NCI-H2081 (cell line): Measurements from ENCODE around the gene TOLLIP.
"Not testable (repeated sequence)": the region's sequence is repeated elsewhere in the genome, so short reads cannot be mapped to it uniquely, and the experiment has no call there.

Experiments
- DNase-seq, 2 experiments: peaks; one replicate each; lab custom pipeline; 2025; lab: John Stamatoyannopoulos, UW

TOLLIP gene

DNA sequence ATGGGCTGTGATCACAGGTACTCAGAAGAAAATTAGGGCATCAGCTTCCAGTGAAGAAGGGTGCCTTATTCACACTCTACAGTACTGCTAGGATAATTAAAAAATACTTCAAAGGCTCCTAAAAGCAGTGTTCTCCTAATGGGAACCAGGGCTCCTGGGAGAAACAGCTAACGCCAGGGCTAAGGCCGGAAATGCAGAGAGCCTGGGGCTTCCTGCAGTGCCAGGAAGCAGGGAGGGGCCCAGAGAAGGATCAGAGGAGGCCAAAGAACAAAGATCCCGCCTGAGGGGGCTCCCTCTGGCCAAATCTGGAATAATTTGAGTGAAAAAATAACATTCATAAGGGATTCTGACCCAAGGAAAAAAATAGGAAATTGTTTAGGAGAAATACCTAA lies 27.5 kb downstream of the TOLLIP start:
- no peak for DNase-seq

DNA sequence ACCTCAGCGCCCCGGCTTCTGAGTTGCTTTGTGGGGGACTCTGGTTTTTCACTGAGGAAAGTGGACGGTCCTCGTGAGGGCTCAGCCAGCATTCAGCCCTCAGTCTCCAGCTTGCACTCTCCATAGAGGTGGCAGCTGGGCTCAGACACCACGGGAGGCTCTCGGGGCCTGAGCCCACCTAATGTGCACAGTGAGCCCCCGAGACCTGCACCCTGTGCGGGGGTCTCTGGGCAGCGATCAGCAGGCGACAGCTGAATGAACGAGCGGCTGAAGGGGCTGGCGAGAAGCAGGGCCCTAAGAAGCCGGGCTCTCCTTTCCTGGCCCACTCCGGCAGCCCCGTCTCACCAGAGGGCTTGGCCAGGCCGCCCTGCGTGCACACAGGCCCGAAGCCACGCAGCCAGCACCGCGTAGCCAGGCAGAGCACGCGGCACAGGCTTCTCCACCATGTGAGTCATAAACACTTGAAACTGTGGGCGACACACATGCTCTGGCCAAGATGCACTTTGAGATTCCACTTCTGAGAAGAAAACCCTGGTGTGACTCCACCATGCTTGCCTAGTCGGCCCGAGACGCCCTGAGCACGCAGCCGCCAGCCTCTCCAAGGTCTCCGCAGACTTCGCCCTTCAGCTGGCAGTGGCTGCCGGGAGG lies 28.0 kb downstream of the TOLLIP start:
- no peak for DNase-seq

DNA sequence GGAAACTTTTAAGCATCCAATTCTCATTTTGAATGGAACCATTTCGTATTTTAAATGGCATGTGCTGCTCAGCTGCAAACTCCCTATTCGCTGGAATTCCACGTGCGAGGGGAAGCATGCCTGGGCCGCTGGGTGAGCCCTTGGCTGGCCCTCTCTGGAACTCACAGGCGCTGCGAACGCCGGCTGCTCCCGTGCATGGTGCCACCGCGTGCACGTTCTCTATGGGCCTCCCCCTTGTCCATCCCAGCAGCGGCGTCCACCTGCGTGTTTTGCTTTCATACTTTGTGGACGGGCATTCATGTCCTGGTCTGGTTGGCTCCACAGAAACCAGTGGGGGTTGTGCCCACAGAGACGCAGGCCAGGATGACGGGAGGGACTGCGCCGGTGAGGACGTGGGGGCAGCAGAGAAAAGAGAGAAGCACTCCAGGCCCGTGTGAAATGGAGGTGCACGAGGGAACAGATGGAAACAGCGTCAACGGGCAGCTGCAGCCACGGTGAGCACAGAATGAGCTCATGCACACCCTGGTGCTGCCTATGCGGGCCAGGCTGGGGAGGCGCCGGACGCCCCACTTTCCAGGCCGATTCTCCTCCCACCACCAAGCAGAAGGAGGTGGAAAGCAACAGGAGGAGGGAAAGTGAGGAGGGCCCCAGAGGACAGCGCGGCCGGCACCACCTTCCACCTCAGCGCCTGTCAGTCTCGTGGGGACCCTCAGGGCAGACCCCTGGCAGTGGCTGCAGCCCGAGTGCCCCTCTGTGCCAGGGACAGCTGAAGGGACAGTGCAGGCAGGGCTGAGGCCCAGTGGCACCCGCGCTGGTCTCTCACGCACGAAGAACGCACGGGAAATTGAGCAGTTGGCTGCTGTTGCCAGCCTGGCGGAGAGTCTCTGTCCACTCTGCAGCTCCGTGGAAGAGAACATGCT lies 29.1 kb downstream of the TOLLIP start:
- DNase-seq, result no peak

DNA sequence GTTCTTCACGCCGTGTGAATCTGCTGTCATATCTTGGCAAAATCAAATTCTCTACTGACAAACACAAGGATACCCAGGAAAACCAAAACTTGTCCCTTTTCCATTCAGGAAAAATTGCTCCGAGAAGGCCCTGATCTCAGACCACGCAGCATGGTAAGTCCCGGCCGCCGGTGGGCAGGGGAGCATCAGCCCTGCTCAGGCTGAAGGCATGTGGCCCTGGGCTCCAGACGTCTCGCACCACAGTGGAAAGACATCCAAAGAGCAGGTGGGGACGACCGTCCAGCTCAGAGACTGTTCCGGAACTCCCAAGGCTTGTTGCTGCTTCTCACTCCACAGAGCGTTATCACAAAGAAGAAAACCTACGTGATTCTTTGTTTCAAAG lies 29.8 kb downstream of the TOLLIP start:
- DNase-seq, result no peak

DNA sequence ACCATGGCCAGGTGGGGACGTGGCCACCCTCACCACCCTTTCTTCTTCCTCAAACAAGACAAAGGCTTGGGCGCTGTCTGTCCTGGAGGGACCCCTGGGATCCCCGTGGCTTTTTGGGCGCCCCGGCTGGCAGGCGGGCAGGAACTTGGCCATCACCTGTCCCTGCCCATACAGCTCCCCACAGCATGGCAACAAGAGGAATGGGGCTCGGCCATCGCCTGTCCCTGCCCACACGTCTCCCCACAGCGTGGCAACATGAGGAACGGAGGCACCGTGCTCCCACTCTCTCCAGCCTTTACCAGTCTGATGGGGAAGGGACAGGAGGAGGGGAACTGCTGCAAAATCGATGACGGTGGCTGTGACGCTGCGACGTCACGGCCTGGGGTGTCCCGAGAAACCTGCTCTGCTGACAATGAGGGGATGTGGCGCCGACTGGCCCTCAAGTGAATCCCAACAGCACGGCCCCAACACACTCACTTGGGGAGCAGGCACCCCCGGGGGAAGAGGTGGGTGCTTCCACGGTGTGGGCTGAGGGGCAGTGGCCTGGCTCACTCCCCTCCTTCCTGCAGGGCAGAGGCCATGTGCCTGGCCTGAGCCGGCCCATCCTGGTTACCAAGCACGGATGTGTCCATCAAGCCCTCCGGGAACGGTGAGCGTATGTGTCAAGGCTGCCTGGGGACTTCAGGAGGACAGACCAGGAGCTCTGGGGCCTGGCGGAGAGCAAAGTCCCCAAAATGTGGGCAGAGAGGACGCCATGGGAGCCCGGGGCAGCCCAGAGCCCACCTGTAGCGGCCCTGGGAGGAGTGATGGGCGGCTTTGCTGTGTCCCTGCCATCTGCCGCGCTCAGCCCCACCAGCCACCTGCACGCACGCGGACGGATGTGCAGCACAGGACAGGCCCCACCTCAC lies 30.4 kb downstream of the TOLLIP start:
- DNase-seq, result no peak

DNA sequence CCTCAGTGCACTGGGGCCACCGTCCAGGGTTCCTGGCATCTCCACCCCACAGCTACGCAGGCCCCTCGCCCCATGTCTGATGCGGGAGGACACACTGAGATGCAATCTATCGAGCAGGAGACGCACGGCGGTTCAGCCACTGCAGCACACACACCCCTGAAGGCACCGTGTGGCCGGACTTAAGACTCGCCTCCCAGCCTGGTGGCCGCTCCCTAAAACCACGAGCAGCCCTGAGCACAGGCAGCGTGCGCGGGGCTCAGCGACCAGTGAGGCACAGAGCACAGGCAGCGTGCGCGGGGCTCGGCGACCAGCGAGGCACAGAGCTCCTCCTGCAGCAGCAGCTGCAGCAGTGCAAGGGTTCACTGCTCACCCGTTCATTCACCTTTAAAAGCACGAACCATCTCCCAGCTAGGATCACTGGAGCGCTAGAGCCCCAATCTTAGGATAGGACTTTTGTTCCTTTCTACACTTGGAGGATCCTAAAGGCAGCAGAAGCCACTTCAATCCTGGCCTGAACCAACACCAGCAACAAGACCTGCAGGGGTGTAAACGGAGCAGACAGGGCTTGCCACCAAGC lies 31.4 kb downstream of the TOLLIP start:
- DNase-seq, result no peak

DNA sequence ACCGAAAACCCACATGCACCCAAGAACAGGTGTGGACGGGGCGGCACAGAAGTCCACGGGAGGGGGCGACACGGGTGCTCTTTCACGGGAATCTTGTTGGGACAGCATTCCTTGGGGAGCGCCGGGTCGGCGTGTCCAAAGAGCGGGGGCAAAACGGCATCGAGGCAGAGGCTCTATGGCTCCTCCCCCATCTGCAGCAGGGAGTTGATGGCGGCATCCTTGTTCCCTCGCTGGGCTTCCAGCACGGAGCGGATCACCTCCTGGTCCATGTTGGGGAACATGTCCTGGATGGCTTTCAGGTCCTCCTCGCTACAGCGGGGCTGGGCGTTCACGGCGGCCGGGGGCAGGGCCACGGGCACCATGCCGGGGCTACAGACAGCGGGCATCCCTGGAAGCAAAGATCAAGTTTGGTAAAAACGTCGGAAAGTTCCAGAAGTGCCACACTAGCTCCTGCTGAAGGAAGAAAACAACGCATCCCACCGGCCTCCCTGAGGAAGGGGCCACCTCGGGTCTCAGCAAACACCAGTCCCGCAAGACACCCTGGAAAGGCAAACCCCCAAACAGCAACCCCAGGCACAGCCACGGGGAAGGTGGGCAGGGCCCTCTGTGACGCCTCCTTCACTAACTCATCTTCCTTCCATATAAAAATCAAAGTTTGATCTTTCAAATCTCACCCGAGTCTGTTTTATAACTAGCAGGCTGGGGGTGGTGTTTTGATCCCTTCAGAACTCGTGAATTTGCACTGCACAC lies 32.4 kb downstream of the TOLLIP start:
- no peak for DNase-seq

DNA sequence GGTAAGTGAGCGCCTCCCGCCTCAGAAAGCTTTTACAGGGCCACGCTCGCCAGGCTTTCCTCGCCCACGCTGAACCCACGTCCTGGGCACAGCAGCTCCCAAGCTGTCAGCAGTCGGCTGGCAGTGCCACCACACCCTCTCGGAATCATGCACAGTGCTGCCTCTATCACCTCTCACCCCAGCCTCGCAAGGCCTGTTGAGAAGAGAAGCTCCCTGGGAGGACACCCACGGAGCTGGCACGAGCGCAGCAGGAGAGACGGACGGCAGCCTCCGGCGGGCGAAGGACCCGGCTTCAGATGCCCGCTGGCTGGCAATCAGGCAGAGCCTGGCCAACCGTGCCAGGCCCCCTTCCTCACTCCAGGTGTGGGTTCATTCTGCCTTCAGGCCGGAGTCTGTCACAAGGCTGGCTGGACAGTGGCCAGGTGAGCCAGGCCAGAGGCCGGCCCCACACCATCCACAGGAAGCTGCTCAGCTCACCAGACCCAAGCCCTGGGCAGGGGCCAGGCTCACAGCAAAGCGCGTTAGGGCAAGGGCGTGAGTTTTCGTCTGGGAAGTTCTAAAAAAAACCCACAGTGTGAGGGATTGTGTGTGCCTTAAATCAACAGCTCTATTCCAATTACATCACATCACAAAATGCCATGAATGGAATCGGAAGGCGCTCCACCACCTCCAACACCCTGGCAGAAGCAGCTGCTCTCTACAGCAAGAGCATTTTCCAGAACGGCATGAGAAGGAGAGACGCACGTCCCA lies 33.2 kb downstream of the TOLLIP start:
- DNase-seq, result no peak

DNA sequence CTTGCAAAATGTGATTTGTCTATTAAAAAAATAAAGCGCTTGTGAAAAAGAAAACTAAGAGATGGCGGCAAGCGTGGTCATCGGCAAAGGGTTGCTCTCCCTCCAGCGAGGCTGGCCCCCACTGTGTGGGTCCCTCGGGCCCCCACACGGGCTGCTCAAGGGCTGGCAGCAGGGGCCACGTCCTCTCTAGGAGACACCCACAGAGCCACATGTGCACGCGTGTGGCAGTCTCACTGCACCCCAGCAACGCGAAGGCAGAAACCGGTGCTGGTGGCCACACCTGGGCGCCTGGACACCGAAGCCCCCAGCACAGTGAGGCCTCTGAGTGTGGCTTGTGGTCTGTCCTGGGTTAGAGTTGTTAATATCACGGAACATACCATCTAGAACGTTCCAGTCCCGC lies 34.4 kb downstream of the TOLLIP start:
- DNase-seq, result no peak

DNA sequence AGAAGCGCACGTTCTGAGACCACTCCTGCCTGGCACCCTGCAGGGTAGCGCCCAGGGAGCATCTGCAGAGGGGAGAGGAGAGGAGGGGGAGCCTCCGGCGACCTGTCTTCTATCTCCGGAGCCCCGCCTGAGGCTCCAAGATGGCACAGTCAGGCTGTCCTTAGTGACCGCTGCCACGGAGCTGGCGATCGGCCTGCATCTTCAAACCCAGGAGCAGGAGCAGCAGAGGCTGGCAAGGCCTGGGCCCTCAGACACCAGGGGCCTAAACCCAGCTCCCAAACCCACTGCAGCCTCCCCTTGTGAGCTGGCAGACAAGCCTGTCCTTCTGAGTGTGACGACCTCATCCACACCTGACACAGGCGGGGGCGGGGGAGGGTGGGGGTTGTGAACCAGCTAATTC lies 34.9 kb downstream of the TOLLIP start:
- DNase-seq, result no peak

DNA sequence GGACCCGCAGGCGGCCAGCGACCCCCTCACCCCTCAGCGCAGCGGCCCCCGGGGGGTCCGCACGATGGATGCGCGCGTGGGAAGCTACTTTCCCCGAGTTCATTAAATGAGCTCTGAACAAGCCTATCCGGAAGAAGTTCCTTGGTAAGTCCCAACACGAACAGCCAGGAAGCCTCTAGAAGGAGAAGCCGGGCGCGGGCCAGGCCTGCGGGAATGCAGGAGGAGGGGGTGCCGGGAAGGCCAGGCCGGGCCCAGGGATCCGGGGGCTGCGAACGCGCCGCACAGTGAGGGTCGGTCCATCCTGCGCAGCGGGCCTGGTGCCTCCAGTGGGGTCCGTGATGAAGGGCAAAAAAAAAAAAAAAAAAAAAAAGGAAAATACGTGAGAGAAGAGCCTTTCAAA lies 36.9 kb downstream of the TOLLIP start:
- DNase-seq, result no peak

DNA sequence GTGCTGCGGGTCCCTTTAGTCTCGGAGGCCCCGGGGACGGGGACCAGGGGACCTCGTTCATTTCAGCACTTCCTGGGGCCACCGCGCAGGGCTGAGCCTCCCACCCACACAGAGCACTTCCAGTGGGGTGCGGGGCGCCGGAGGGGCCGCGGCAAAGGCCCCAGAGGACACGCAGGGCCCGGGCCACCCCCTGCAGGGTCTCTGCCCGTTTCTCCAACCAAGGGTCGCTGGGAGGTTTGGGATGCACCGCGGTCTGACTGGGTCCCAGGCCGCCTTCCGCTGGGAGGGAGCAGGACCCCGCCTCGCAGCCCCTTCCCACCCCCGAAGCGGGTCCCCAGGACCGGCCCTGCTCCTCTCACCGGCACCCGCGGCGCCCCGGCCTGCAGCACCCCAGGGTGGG lies 37.5 kb downstream of the TOLLIP start:
- no peak for DNase-seq

DNA sequence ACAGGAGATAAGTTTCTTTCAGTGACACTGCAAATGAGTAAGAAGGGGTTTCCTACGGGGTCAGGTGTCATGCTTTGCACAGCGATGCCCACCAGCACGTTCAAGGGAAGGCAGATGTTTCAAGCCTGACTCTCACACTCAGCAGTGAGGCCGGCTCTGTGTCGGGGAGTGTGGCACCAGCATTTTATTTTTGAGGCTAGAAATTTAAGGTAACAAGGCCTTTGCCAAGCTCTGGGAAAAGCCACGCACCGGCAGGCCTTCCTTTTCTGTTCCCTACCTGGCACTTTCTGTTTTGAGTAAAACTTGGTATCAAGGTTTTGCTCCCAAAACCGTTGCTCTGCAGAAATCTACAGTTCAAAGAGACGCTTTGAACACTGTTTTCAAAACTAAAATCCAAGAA lies 38.0 kb downstream of the TOLLIP start:
- no peak for DNase-seq

DNA sequence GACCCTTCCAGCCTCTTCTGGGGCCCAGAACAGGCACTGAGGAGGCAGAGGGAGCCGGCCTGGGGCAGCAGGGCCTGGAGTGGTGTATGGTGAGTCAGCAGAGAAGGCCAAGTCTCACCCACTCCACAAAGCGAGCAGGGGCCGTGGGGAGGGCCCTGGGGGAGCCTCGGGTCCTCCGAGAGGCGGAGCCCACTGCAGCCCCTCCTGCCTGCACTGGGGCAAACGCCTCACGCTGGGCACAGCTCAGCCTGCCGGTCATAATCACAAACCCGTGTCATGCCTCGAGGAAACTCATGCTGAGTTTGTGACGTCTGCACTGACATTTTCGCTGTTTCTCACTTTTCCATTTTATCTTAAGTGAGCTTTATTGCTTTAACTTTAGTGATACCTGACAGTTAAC lies 38.4 kb downstream of the TOLLIP start:
- DNase-seq, result no peak

DNA sequence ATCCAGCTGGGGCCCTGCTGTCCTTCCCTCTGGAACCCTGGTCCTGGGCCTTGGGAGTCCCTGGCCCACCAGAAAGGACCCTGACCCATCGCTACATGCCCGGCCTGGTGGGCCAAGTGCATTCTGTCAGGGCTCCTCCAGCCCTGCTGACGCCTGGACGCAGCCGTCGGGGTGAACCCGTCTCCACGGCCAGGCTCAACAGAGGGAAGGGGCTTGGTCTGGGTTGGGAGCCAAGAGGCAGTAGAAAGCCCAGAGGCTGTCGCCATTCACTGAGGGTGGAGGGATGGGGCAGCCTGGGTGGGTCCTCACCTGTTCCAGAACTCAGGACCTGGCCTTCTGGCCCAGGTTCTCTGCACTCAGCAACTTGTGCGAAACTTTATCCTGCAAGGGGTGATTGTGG lies 39.0 kb downstream of the TOLLIP start:
- DNase-seq, result no peak

DNA sequence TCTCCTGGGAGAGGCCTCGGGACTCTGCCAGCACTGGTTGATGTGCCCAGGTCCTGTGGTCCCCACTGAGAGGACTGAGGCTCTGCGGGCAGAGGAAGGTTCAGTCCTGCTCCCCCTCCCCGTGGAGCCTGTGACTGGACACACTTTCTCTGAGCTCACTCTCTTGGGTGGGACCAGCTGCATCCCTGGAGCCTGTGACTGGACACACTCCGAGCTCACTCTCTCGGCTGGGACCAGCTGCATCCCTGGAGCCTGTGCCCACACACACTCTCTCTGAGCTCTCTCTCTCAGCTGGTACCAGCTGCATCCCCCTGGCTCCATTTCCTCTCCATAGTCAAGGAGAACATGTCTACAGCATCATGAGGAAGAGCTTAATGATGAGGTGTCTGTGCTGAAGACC lies 39.5 kb downstream of the TOLLIP start:
- no peak for DNase-seq

DNA sequence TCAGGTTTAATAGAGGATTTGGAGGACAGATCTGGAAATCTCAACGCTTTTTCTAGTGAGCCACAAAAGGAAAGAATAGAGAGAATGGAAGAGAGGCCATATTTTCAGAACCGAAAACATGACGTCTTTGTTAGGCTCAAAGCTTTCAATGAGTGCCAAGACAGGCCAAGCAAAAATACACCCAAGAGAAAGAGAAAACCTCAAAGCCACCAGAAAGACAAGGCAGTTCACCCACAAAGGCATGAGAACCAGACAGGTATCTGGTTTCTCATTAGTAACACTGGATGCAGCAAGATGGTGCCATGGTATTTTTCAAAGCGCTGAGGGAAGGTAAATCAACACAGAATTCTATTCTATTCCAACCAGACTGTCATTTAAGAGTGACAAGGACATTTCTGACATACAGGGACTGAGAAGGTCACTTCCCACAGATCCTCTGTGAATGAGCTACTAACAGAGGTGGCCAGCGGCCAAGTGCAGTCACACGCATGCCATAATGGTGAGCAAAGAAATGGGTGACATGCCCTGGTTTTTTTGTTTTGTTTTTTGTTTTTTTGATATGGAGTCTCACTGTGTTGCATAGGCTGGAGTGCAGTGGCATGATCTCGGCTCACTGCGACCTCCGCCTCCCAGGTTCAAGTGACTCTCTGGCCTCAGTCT lies 41.9 kb downstream of the TOLLIP start:
- DNase-seq, result no peak

DNA sequence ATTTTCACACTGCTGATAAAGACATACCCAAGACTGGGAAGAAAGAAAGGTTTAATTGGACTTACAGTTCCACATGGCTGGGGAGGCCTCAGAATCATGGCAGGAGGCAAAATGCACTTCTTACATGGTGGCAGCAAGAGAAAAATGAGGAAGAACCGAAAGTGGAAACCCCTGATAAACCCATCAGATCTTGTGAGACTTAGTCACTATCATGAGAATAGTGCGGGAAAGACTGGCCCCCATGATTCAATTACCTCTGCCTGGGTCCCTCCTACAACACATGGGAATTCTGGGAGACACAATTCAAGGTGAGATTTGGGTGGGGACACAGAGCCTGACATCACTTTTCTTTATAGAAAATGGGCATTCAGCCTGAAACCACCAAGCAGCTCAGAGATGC lies 42.5 kb downstream of the TOLLIP start:
- not testable (repeated sequence) for DNase-seq

DNA sequence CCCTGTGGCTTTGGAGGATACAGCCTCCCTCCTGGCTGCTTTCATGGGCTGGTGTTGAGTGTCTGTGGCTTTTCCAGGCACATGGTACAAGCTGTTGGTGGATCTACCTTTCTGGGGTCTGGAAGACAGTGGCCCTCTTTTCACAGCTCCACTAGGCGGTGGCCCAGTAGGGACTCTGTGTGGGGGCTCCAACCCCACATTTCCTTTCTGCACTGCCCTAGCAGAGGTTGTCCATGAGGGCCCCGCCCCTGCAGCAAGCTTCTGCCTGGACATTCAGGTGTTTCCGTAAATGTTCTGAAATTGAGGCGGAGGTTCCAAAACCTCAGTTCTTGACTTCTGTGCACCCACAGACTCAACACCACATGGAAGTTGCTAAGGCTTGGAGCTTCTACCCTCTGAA lies 44.0 kb downstream of the TOLLIP start:
- DNase-seq, result not testable (repeated sequence)

DNA sequence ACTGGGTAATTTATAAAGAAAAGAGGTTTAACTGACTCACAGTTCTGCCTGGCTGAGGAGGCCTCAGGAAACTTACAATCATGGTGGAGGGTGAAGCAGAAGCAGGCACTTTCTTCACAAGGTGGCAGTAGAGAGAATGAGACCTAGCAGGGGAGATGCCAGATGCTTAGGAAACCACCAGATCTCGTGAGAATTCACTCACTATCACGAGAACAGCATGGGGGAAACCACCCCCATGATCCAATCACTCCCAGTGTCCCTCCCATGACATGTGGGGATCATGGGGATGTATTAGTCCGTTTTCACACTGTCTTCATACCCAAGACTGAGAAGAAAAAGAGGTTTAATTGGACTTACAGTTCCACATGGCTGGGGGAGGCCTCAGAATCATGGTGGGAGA lies 45.0 kb downstream of the TOLLIP start:
- DNase-seq, result peak in 1 of 2 experiments; percentile 14
